ENCODE data around the gene PSMG2.

DNA sequence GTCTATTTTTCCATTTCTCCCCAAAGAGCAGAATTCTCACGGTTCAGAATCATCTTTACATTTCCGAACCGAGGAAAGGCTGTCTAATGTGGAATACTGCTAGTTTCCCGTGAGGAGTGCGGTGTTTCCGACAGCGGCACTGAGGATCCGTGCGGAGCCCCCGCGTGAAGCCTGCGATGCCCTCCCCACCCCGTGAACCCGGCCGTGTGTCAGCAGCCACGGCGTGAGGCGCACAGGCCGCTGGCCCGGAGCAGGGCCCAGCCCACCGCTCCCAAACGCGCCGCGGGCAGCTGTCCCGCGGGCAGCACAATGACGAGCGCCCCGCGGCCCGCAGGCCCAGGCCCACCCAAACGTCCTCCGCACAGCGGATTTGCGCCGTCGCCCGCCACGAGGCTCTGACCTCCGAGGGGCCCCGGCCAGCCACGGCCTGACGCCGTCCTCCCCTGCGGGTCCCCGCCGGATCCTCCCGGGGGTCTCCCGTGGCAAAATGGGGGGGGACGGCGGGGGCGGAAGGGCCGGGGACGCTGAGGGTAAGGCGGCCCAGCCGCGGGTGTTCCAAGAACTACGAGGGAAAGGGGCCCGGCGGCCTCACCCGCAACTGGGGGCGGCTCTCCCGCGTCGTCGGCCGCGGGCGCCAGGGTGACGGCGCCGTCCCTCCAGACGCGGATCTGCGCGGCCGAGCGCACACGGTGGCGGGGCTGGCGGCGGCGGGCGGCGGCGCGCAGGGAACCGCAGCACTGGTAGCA lies 45.7 kb upstream of the PSMG2 start:
- TF ChIP-seq, protein P1, sequence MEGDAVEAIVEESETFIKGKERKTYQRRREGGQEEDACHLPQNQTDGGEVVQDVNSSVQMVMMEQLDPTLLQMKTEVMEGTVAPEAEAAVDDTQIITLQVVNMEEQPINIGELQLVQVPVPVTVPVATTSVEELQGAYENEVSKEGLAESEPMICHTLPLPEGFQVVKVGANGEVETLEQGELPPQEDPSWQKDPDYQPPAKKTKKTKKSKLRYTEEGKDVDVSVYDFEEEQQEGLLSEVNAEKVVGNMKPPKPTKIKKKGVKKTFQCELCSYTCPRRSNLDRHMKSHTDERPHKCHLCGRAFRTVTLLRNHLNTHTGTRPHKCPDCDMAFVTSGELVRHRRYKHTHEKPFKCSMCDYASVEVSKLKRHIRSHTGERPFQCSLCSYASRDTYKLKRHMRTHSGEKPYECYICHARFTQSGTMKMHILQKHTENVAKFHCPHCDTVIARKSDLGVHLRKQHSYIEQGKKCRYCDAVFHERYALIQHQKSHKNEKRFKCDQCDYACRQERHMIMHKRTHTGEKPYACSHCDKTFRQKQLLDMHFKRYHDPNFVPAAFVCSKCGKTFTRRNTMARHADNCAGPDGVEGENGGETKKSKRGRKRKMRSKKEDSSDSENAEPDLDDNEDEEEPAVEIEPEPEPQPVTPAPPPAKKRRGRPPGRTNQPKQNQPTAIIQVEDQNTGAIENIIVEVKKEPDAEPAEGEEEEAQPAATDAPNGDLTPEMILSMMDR (conservative IDR thresholded peaks at IDR 0.05; ENCODE audit: low read length), result no peak
- TF ChIP-seq EZH2phosphoT487 (IDR thresholded peaks at IDR 0.05; ENCODE audit: borderline replicate concordance), result no peak

All from Loucy (cell line).